HEK293T (cell line): Measurements from ENCODE around the gene SMCO3.

ENCODE experiments used
- CTCF ChIA-PET: fragments of 350-600 bp; formaldehyde crosslinking; extraction: SDS; loops from one replicate; lab custom pipeline; 2021; ENCODE audit warnings: antibody characterized with exemption, inconsistent platforms; lab: Yijun Ruan, JAX
- POLR2A ChIA-PET: fragments of 350-600 bp; formaldehyde crosslinking; extraction: SDS; loops from one replicate; lab custom pipeline; 2020; ENCODE audit warnings: antibody characterized with exemption, inconsistent platforms; lab: Yijun Ruan, JAX
- DNase-seq: peaks from one replicate; pipeline ENCODE4 v3.0.0; 2012; ENCODE audit warnings: mixed read lengths; ENCODE audit errors: extremely low spot score
- ARNT ChIP-seq: fragments of 450-650 bp; IDR thresholded peaks from 2 replicates; pipeline ENCODE4 v1.6.1; 2017; ENCODE audit warnings: mild to moderate bottlenecking
- BHLHE40 ChIP-seq: fragments of 450-650 bp; IDR thresholded peaks from 2 replicates; pipeline ENCODE4 v1.6.1; 2016; ENCODE audit warnings: mild to moderate bottlenecking, moderate library complexity, borderline replicate concordance
- CTBP1 ChIP-seq: fragments of 450-650 bp; IDR thresholded peaks from 2 replicates; pipeline ENCODE4 v1.6.1; 2016; ENCODE audit warnings: borderline replicate concordance
- ELF4 ChIP-seq: fragments of 450-650 bp; IDR thresholded peaks from 2 replicates; pipeline ENCODE4 v1.6.1; 2017; ENCODE audit warnings: antibody characterized with exemption
- FOXA1 ChIP-seq: fragments of 450-650 bp; IDR thresholded peaks from 2 replicates; pipeline ENCODE4 v1.6.1; 2016; ENCODE audit warnings: mild to moderate bottlenecking
- FOXK2 ChIP-seq: fragments of 450-650 bp; IDR thresholded peaks from 2 replicates; pipeline ENCODE4 v1.6.1; 2016; ENCODE audit warnings: mild to moderate bottlenecking
- FOXM1 ChIP-seq: fragments of 450-650 bp; IDR thresholded peaks from 2 replicates; pipeline ENCODE4 v1.6.1; 2017; ENCODE audit warnings: mild to moderate bottlenecking, borderline replicate concordance
- HDGF ChIP-seq: fragments of 450-650 bp; IDR thresholded peaks from 2 replicates; pipeline ENCODE4 v1.6.1; 2017; ENCODE audit warnings: antibody characterized with exemption, borderline replicate concordance
- L3MBTL2 ChIP-seq: fragments of 450-650 bp; conservative IDR thresholded peaks from 2 replicates; pipeline ENCODE4 v1.6.1; 2016; ENCODE audit warnings: mild to moderate bottlenecking
- LEF1 ChIP-seq: fragments of 450-650 bp; IDR thresholded peaks from 2 replicates; pipeline ENCODE4 v1.6.1; 2017; ENCODE audit warnings: mild to moderate bottlenecking, borderline replicate concordance
- NFRKB ChIP-seq: fragments of 450-650 bp; IDR thresholded peaks from 2 replicates; pipeline ENCODE4 v1.6.1; 2016; ENCODE audit warnings: mild to moderate bottlenecking, moderate library complexity
- SP1 ChIP-seq: fragments of 450-650 bp; IDR thresholded peaks from 2 replicates; pipeline ENCODE4 v1.6.1; 2017
- SUZ12 ChIP-seq: fragments of 450-650 bp; IDR thresholded peaks from 2 replicates; pipeline ENCODE4 v1.6.1; 2016; ENCODE audit warnings: mild to moderate bottlenecking
- TARDBP ChIP-seq: fragments of 450-650 bp; IDR thresholded peaks from 2 replicates; pipeline ENCODE4 v1.6.1; 2016
- ZNF384 ChIP-seq: fragments of 450-650 bp; IDR thresholded peaks from 2 replicates; pipeline ENCODE4 v1.6.1; 2016
- TF ChIP-seq, protein P1 (sequence below): fragments of 450-650 bp; IDR thresholded peaks from 2 replicates; pipeline ENCODE4 v1.6.1; 2016

Gene SMCO3

DNA sequence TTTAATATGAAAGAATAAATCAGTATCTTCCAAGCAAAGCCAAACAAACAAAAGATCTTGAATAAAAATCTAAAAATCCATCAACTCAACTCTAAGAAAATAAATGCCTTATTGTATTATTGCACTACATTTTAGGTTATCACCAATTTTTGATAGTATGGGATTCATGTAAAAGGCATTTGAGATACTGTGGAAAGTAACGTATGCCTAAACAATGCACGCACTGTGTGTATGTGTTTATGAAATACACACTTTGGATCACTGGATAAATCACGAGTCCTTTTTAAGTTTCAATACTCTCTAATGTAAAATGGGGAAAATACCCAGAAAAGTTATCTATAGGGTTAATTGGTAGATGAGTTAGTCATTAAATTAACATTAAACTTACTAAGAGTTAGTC, 28.4 kb downstream of the SMCO3 start:
- TF ChIP-seq CTBP1 (no peak), FOXA1 (no peak), HDGF (no peak), L3MBTL2 (no peak), ELF4 (no peak), FOXM1 (no peak), NFRKB (no peak), SP1 (no peak), ZNF384 (no peak), LEF1 (no peak), BHLHE40 (no peak), TARDBP (no peak), ARNT (no peak), SUZ12 (no peak), FOXK2 (no peak)
- TF ChIP-seq, protein P1, sequence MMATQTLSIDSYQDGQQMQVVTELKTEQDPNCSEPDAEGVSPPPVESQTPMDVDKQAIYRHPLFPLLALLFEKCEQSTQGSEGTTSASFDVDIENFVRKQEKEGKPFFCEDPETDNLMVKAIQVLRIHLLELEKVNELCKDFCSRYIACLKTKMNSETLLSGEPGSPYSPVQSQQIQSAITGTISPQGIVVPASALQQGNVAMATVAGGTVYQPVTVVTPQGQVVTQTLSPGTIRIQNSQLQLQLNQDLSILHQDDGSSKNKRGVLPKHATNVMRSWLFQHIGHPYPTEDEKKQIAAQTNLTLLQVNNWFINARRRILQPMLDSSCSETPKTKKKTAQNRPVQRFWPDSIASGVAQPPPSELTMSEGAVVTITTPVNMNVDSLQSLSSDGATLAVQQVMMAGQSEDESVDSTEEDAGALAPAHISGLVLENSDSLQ: no peak
- ChIA-PET CTCF (no interaction called here), POLR2A (interaction anchor here (3.7 kb wide), 1 partner anchor 15 kb away, joined by 25 read pairs; a partner anchor contains a TSS)
- no peak for DNase-seq

DNA sequence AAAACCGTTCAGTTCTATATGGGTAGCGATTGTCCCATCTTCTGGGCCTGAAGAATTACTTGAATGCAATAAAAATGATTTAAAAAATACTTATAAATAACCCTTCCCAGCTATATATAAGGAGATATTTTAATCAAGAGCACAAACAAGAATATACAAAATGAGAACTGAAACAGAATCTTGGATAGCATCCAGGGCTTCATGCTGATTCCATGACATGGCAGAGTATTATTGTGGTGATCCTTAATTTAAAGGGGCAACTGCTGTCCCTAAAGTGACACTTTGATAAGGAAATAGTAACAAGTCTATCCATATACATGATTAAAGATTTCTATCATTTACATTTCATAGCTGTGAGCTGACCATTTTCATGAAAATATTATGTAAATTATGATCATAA, 29.5 kb downstream of the SMCO3 start:
- no peak for TF ChIP-seq L3MBTL2
- TF ChIP-seq, protein P1: no peak
- no peak for TF ChIP-seq ARNT
- TF ChIP-seq SUZ12: no peak
- TF ChIP-seq LEF1: no peak
- TF ChIP-seq TARDBP: no peak
- no peak for TF ChIP-seq FOXM1
- TF ChIP-seq BHLHE40: no peak
- no peak for TF ChIP-seq HDGF
- ChIA-PET POLR2A (interaction anchor here (1.0 to 3.7 kb wide), 2 partner anchors 14 to 20 kb away, joined by 3 to 25 read pairs; a partner anchor contains a TSS), CTCF (interaction anchor here (0.6 to 0.7 kb wide), 2 partner anchors 25 to 857 kb away, joined by 3 read pairs; no protein-coding TSS in a partner anchor)
- DNase-seq: no peak

DNA sequence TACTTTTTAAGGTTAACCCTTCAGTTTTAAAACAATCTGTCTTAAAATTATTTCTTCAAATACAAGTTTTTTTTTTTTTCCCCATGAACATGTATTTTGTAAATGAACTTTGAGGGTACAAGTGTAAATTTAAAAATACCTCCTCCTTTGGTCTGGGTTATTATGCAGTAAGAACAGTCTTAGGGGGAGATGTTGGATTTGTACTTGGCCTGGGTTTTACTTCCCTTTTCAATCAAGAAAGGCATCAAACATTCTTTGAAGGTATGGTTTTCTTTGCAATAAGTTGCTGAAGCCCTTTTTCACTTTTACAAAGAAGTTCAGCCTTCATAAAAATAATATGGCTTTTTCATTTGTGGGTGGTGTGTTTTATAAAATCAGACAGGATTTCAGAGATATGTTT, 31.2 kb downstream of the SMCO3 start:
- CTCF ChIA-PET: no interaction called here

DNA sequence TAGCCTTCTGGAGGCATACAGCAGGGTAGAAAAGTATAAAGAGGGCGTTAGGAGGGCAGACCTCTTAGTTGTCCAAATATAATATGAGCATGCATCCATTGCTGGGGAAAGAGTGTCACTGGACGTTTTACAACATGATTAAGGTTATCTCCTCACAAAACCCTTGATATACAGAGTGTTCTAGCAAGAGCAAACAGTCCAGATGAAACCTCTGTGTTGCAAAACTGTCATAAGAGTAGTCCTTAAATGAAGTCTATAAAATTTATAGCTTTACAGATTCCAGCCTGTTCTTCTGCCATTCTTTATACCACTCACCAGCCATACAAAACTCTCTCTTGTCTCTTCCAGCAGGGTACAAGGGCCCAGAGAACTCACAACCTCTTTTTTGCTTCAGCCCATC, 32.4 kb downstream of the SMCO3 start:
- POLR2A ChIA-PET: interaction anchor here (0.8 to 2.6 kb wide), 3 partner anchors 11 to 22 kb away, joined by 3 to 31 read pairs (median 9); partner anchors contain the start of genes C12orf60 and WBP11
- no peak for DNase-seq
- CTCF ChIA-PET: interaction anchor here (0.5 to 0.6 kb wide), 2 partner anchors 60 to 214 kb away, joined by 3 to 5 read pairs; no protein-coding TSS in a partner anchor
- TF ChIP-seq ZNF384 (no peak), CTBP1 (no peak), FOXM1 (no peak)
- TF ChIP-seq, protein P1: no peak

More for the DNA sequence above, 31.2 kb downstream of the SMCO3 start:
- no peak for TF ChIP-seq CTBP1
- POLR2A ChIA-PET: interaction anchor here (2.6 to 3.7 kb wide), 2 partner anchors 12 kb away, joined by 25 to 31 read pairs; a partner anchor contains a TSS
- no peak for DNase-seq

DNA sequence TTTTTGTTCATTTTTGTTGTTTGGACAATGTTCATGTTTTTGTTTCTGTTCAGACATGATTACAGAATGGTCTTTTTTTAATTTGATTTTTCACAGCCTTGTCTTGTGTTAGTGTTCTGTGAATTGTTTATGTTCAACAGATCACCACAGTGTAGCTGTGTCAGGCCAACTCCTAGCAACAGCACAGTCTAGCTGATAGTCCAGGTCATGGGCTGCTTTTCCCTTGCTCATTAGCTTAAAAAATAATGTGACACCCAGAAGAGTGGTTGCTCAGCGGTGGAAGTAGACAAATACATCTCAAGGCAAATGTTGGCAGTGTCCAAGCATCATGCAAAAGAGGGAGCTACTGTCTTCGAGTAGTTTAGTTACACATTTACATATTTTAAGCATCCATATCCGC, 33.1 kb downstream of the SMCO3 start:
- ChIA-PET CTCF (interaction anchor here (0.5 kb wide), 1 partner anchor 61 kb away, joined by 3 read pairs; no protein-coding TSS in a partner anchor), POLR2A (interaction anchor here (2.1 to 2.6 kb wide), 2 partner anchors 10 to 23 kb away, joined by 9 to 31 read pairs; partner anchors contain the start of genes C12orf60 and WBP11)
- DNase-seq: no peak
- TF ChIP-seq ZNF384 (no peak), NFRKB (no peak), FOXK2 (no peak), CTBP1 (no peak), TARDBP (no peak), FOXA1 (no peak), FOXM1 (no peak), ARNT (no peak), SUZ12 (no peak), ELF4 (no peak), HDGF (no peak), BHLHE40 (no peak), L3MBTL2 (no peak), LEF1 (no peak), SP1 (no peak)
- TF ChIP-seq, protein P1: no peak

DNA sequence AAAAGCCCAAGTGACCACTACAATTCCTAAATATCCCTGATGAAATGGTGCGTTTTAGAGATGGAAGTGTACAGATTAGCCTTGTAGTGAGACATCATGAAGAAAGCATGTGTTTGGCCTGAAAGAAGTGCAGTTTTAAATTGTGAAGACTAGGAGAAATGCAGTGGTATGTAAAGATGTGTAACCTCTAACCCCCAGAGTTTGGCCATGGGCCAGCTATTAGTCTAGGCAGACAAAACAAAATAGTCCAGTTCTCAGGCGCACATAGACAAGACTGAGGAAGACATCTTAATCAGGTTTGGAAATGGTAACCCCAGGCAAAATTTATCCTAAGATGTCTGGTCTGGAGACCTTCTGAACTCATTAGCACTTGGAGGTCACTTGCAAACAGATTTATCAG, 34.1 kb downstream of the SMCO3 start:
- ChIA-PET CTCF (no interaction called here), POLR2A (no interaction called here)
- DNase-seq: no peak
- TF ChIP-seq ELF4 (no peak), TARDBP (no peak), ARNT (no peak), LEF1 (no peak)
